Kidney glomerular epithelial cell (primary cell): Measurements from ENCODE around the gene CNTN5.
"Not testable (repeated sequence)": the region's sequence is repeated elsewhere in the genome, so short reads cannot be mapped to it uniquely, and the experiment has no call there.

Experiments used
- DNase-seq: peaks from one replicate; lab custom pipeline; 2025; lab: John Stamatoyannopoulos, UW

Gene CNTN5

GRCh38 chr11:100214791-100215190, 1194.0 kb downstream of the CNTN5 start:
- DNase-seq = no peak

- peak; percentile 14 for DNase-seq
Observed at GRCh38 chr11:100220801-100221200, 1200.1 kb downstream of the CNTN5 start.

GRCh38 chr11:100221791-100222190, 1201.0 kb downstream of the CNTN5 start:
- DNase-seq = no peak

GRCh38 chr11:100224541-100225034, 1203.8 kb downstream of the CNTN5 start:
- DNase-seq = no peak

GRCh38 chr11:100229086-100229485, 1208.3 kb downstream of the CNTN5 start:
- DNase-seq = no peak

GRCh38 chr11:100232006-100232405, 1211.3 kb downstream of the CNTN5 start:
- DNase-seq = peak; percentile 78

- DNase-seq = no peak
Observed at GRCh38 chr11:100235085-100235484, 1214.3 kb downstream of the CNTN5 start.

- no peak for DNase-seq
Observed at GRCh38 chr11:100240025-100240539, 1219.3 kb downstream of the CNTN5 start.

GRCh38 chr11:100247704-100248103, 1227.0 kb downstream of the CNTN5 start:
- DNase-seq = no peak

GRCh38 chr11:100257238-100257803, 1236.6 kb downstream of the CNTN5 start:
- DNase-seq = not testable (repeated sequence)

- no peak for DNase-seq
Observed at GRCh38 chr11:100269516-100269915, 1248.8 kb downstream of the CNTN5 start.

GRCh38 chr11:100273066-100273815, 1252.5 kb downstream of the CNTN5 start:
- no peak for DNase-seq

- not testable (repeated sequence) for DNase-seq
Observed at GRCh38 chr11:100274466-100274865, 1253.7 kb downstream of the CNTN5 start.

GRCh38 chr11:100294748-100295147, 1274.0 kb downstream of the CNTN5 start:
- DNase-seq = no peak

GRCh38 chr11:100296051-100296679, 1275.4 kb downstream of the CNTN5 start:
- no peak for DNase-seq

- peak; percentile 85 for DNase-seq
Observed at GRCh38 chr11:100297516-100297915, 1276.8 kb downstream of the CNTN5 start.

- DNase-seq = no peak
Observed at GRCh38 chr11:100302824-100303223, 1282.1 kb downstream of the CNTN5 start.

GRCh38 chr11:100303897-100304296, 1283.1 kb downstream of the CNTN5 start:
- DNase-seq = no peak

GRCh38 chr11:100308202-100308601, 1287.5 kb downstream of the CNTN5 start:
- no peak for DNase-seq

- no peak for DNase-seq
Observed at GRCh38 chr11:100315946-100316345, 1295.2 kb downstream of the CNTN5 start.

- no peak for DNase-seq
Observed at GRCh38 chr11:100316952-100317351, 1296.2 kb downstream of the CNTN5 start.

GRCh38 chr11:100319691-100320090, 1298.9 kb downstream of the CNTN5 start:
- DNase-seq = no peak
